GM12878 (cell line): ENCODE measurements around the gene TOB2. TPM values are rescaled to one million over a fixed set of nuclear protein-coding genes. Genes with fewer than 3 reads are reported as not detected.

ENCODE experiments used
- ATAC-seq: fragments of 200-7000 bp; cut with Tn5 transposase; 3 replicates; pipeline ENCODE4 v1.9.1; 2020; ENCODE audit warnings: mild to moderate bottlenecking, moderate library complexity
- BruUV-seq: library from RNA; stranded (reverse); fragments of 400-500 nt; replicated peaks from 2 replicates; lab custom pipeline; 2021; lab: Mats Ljungman, UMichigan
- CTCF ChIA-PET: fragments of 300-600 bp; sonication (Branson Sonifier 250); formaldehyde crosslinking; extraction: SDS; loops from one replicate; lab custom pipeline; 2021; ENCODE audit warnings: inconsistent platforms; lab: Yijun Ruan, JAX
- POLR2A ChIA-PET: fragments of 350-600 bp; formaldehyde crosslinking; extraction: SDS; loops from one replicate; lab custom pipeline; 2021; ENCODE audit warnings: inconsistent platforms; lab: Charles Lee
- RAD21 ChIA-PET: fragments of 300-600 bp; sonication (Branson Sonifier 250); formaldehyde crosslinking; loops from one replicate; lab custom pipeline; 2023; ENCODE audit warnings: antibody characterized with exemption; ENCODE audit not compliant: unreplicated experiment; lab: Charles Lee
- SMC1A ChIA-PET: fragments of 300-600 bp; sonication (Branson Sonifier 250); formaldehyde crosslinking; loops from one replicate; lab custom pipeline; 2023; ENCODE audit not compliant: unreplicated experiment, uncharacterized antibody; lab: Charles Lee
- DNase-seq: peaks from one replicate; pipeline ENCODE4 v3.0.0-alpha.2; 2011; ENCODE audit warnings: low read depth, low spot score
- FAIRE-seq: peaks from 3 replicates; lab custom pipeline; 2011; peaks lifted over from hg19 to GRCh38; lab: Jason Lieb, UNC
- H2AFZ ChIP-seq: 2 replicates; pipeline ENCODE4 v1.6.0; 2011; ENCODE audit warnings: low read depth, low read length, control low read depth; ENCODE audit not compliant: control insufficient read depth
- H3K27ac ChIP-seq: 2 replicates; pipeline ENCODE4 v1.5.1; 2011; ENCODE audit warnings: control low read depth; ENCODE audit not compliant: control insufficient read depth, insufficient read depth
- H3K27me3 ChIP-seq, 2 experiments: replicated peaks in 1 of 2; 2 replicates each; pipeline versions ENCODE4 v1.6.0 to v1.6.1; 2011; ENCODE audit warnings: low read length in 1 of 2; ENCODE audit not compliant: control insufficient read depth in 2 of 2, insufficient read depth in 2 of 2
- H3K36me3 ChIP-seq, 2 experiments: 2 replicates each; pipeline ENCODE4 v1.5.1; 2011; ENCODE audit warnings: low read length in 1 of 2; ENCODE audit not compliant: control insufficient read depth in 2 of 2, insufficient read depth in 2 of 2
- H3K4me1 ChIP-seq: 2 replicates; pipeline ENCODE4 v1.6.1; 2011; ENCODE audit warnings: mild to moderate bottlenecking, low read length, moderate library complexity, mixed read lengths; ENCODE audit not compliant: control insufficient read depth, insufficient read depth
- H3K4me2 ChIP-seq: 2 replicates; pipeline ENCODE4 v1.6.0; 2011; ENCODE audit warnings: control low read depth; ENCODE audit not compliant: control insufficient read depth, insufficient read depth
- H3K4me3 ChIP-seq: fragments of 200-600 bp; sonication (generic); 2 replicates; pipeline ENCODE4 v1.5.1; 2016
- H3K79me2 ChIP-seq: 2 replicates; pipeline ENCODE4 v1.6.0; 2011; ENCODE audit warnings: low read length; ENCODE audit not compliant: control insufficient read depth, insufficient read depth
- H3K9ac ChIP-seq: 2 replicates; pipeline ENCODE4 v1.8.0; 2011; ENCODE audit warnings: low read length, control low read depth, mixed read lengths; ENCODE audit not compliant: control insufficient read depth, insufficient read depth
- H3K9me3 ChIP-seq: replicated peaks from 3 replicates; pipeline ENCODE4 v1.5.1; 2011; ENCODE audit warnings: mild to moderate bottlenecking, low read length; ENCODE audit not compliant: control insufficient read depth, insufficient read depth
- H4K20me1 ChIP-seq: 2 replicates; pipeline ENCODE4 v1.6.0; 2011; ENCODE audit not compliant: control insufficient read depth, insufficient read depth
- BMI1 ChIP-seq: fragments of 450-650 bp; IDR thresholded peaks from 2 replicates; pipeline ENCODE4 v1.6.1; 2016; ENCODE audit warnings: mild to moderate bottlenecking, moderate library complexity, borderline replicate concordance
- CHD4 ChIP-seq: fragments of 200-600 bp; sonication (generic); IDR thresholded peaks from 2 replicates; pipeline ENCODE4 v1.6.1; 2016; ENCODE audit warnings: mild to moderate bottlenecking
- FOXK2 ChIP-seq: fragments of 450-650 bp; IDR thresholded peaks from 2 replicates; pipeline ENCODE4 v1.6.1; 2017; ENCODE audit warnings: mild to moderate bottlenecking, moderate library complexity
- HDGF ChIP-seq: fragments of 450-650 bp; IDR thresholded peaks from 2 replicates; pipeline ENCODE4 v1.6.1; 2016; ENCODE audit warnings: antibody characterized with exemption
- IRF4 ChIP-seq: IDR thresholded peaks from 2 replicates; pipeline ENCODE4 v1.6.1; 2011; ENCODE audit warnings: low read depth, low read length
- JUND ChIP-seq: IDR thresholded peaks from 2 replicates; pipeline ENCODE4 v1.6.1; 2012; ENCODE audit warnings: low read depth, mild to moderate bottlenecking, low read length, improper control_type of control experiment, moderate library complexity
- NFXL1 ChIP-seq: fragments of 450-650 bp; IDR thresholded peaks from 2 replicates; pipeline ENCODE4 v1.6.1; 2017; ENCODE audit warnings: antibody characterized with exemption, mild to moderate bottlenecking, borderline replicate concordance
- NR2C2 ChIP-seq: IDR thresholded peaks from 2 replicates; pipeline ENCODE4 v1.6.1; 2011; ENCODE audit warnings: borderline replicate concordance, low read depth; ENCODE audit not compliant: control insufficient read depth, insufficient read length
- WGBS: methylation state at CpG from one replicate; pipeline ENCODE4 v1.1.6; 2016; ENCODE audit warnings: low lambda C conversion rate; ENCODE audit not compliant: insufficient replicate concordance, insufficient coverage; ENCODE audit errors: missing lambda C conversion rate; 5-methylcytosine and 5-hydroxymethylcytosine counted together
- in situ Hi-C: fragments of 300-500 bp; cut with MboI; formaldehyde crosslinking; loops from 9 replicates; pipeline ENCODE4 v1.14.3; 2018; ENCODE audit warnings: mixed read lengths
- intact Hi-C: fragments of 100-400 bp; cut with micrococcal nuclease; formaldehyde crosslinking; loops from one replicate; pipeline ENCODE4 v1.14.2; 2022; ENCODE audit not compliant: unreplicated experiment
- polyA plus RNA-seq, 11 experiments: library from polyadenylated mRNA; depleted of rRNA in 4 of 11; unstranded in 6 of 11; stranded (reverse) in 5 of 11; fragments of >200 nt; fragmentation: Nextera tagmentation in 4 of 11; fragmentation: Illumina TruSeq in 1 of 11; extraction: Ambion mirVana in 4 of 11; extraction: Trizol in 1 of 11; gene quantifications; 1 replicate in 1 of 11; 2 replicates in 10 of 11; pipeline versions ENCODE4 v1.2.1 to v1.2.3, GENCODE V29; 2011 to 2016; ENCODE audit warnings: inconsistent platforms in 2 of 11, missing spikeins in 2 of 11, low read depth in 1 of 11
- total RNA-seq, 4 experiments: library from RNA; depleted of rRNA in 3 of 4; stranded (reverse); fragments of >200 nt in 3 of 4; fragmentation: Illumina TruSeq in 1 of 4; extraction: Trizol in 1 of 4; gene quantifications; 2 replicates each; pipeline versions ENCODE4 v1.2.1 to v1.2.3, GENCODE V29; 2013 to 2021
- TF ChIP-seq, protein P1 (sequence below): IDR thresholded peaks from 2 replicates; pipeline ENCODE4 v1.6.1; 2011; ENCODE audit warnings: borderline replicate concordance, low read depth, mild to moderate bottlenecking, moderate library complexity, low read length; ENCODE audit not compliant: insufficient read depth, poor library complexity, severe bottlenecking
- TF ChIP-seq, protein P2 (sequence below): fragments of 450-650 bp; IDR thresholded peaks from 2 replicates; pipeline ENCODE4 v1.6.1; 2017; ENCODE audit warnings: antibody characterized with exemption, mild to moderate bottlenecking, moderate library complexity
- TF ChIP-seq, protein P3 (sequence below): fragments of 450-650 bp; formaldehyde crosslinking; IDR thresholded peaks from 2 replicates; pipeline ENCODE4 v1.4.0; 2022; ENCODE audit warnings: mild to moderate bottlenecking, moderate library complexity

The TOB2 gene
- total and polyA plus RNA-seq, 10 of the 15 experiments (the other 5 are each of a cell fraction or from before 2014, with no cell fraction given) = 4.5 to 32.0 (median 15.1) TPM

DNA sequence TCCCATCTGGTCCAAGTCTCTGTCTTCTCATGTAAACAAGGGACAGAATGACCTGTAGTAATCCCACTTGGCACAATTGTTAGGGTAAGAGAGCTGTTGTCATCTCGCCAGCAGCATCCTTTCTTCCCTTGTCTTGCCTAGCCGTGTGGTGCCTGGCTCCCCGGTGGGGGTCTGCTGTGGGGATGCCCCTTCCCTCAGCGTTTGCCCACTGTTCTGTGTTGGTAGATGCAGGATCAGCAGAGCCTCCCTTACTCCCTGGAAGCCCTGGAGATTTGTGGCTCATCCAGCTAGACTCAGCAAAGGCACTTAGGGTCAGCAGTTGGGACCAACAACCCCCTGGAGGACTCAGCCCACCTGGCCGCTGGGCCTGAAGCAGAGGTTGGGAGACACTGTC lies 35.3 kb upstream of the TOB2 start:
- Histone ChIP-seq H3K27ac (peak overlapping the region; percentile 23; the same call in 1 of the 2 replicates), H3K9ac (no peak overlapping the region; the same call in 1 of the 2 replicates), H3K4me2 (peak overlapping the region; percentile 26; the same call in 1 of the 2 replicates), H3K4me3 (no peak overlapping the region), H2AFZ (no peak overlapping the region), H3K27me3 (no peaks in the 10 kb centered on the region), H3K4me1 (peaks cover 53% of the 10 kb centered on the region), H3K36me3 (peaks cover 0 to 6% of the 10 kb centered on the region in 2 experiments; a peak in 2 of 4 replicates), H3K9me3 (no peaks in the 10 kb centered on the region), H4K20me1 (no peaks in the 10 kb centered on the region), H3K79me2 (peaks cover 79% of the 10 kb centered on the region)
- BruUV-seq = no TSS peak
- TF ChIP-seq, protein P1, sequence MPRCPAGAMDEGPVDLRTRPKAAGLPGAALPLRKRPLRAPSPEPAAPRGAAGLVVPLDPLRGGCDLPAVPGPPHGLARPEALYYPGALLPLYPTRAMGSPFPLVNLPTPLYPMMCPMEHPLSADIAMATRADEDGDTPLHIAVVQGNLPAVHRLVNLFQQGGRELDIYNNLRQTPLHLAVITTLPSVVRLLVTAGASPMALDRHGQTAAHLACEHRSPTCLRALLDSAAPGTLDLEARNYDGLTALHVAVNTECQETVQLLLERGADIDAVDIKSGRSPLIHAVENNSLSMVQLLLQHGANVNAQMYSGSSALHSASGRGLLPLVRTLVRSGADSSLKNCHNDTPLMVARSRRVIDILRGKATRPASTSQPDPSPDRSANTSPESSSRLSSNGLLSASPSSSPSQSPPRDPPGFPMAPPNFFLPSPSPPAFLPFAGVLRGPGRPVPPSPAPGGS = no peak
- TF ChIP-seq IRF4 (no peak), CHD4 (no peak), NFXL1 (no peak), HDGF (no peak), FOXK2 (no peak), BMI1 (no peak), JUND (no peak), NR2C2 (no peak)
- TF ChIP-seq, protein P2, sequence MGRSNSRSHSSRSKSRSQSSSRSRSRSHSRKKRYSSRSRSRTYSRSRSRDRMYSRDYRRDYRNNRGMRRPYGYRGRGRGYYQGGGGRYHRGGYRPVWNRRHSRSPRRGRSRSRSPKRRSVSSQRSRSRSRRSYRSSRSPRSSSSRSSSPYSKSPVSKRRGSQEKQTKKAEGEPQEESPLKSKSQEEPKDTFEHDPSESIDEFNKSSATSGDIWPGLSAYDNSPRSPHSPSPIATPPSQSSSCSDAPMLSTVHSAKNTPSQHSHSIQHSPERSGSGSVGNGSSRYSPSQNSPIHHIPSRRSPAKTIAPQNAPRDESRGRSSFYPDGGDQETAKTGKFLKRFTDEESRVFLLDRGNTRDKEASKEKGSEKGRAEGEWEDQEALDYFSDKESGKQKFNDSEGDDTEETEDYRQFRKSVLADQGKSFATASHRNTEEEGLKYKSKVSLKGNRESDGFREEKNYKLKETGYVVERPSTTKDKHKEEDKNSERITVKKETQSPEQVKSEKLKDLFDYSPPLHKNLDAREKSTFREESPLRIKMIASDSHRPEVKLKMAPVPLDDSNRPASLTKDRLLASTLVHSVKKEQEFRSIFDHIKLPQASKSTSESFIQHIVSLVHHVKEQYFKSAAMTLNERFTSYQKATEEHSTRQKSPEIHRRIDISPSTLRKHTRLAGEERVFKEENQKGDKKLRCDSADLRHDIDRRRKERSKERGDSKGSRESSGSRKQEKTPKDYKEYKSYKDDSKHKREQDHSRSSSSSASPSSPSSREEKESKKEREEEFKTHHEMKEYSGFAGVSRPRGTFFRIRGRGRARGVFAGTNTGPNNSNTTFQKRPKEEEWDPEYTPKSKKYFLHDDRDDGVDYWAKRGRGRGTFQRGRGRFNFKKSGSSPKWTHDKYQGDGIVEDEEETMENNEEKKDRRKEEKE = no peak
- TF ChIP-seq, protein P3, sequence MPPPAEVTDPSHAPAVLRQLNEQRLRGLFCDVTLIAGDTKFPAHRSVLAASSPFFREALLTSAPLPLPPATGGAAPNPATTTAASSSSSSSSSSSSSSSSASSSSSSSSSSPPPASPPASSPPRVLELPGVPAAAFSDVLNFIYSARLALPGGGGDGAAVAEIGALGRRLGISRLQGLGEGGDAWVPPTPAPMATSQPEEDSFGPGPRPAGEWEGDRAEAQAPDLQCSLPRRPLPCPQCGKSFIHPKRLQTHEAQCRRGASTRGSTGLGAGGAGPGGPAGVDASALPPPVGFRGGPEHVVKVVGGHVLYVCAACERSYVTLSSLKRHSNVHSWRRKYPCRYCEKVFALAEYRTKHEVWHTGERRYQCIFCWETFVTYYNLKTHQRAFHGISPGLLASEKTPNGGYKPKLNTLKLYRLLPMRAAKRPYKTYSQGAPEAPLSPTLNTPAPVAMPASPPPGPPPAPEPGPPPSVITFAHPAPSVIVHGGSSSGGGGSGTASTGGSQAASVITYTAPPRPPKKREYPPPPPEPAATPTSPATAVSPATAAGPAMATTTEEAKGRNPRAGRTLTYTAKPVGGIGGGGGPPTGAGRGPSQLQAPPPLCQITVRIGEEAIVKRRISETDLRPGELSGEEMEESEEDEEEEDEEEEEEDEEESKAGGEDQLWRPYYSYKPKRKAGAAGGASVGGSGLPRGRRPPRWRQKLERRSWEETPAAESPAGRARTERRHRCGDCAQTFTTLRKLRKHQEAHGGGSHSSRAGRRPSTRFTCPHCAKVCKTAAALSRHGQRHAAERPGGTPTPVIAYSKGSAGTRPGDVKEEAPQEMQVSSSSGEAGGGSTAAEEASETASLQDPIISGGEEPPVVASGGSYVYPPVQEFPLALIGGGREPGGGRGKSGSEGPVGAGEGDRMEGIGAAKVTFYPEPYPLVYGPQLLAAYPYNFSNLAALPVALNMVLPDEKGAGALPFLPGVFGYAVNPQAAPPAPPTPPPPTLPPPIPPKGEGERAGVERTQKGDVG (CRISPR knock-in tag) = no peak
- RAD21 ChIA-PET = interaction anchor here (0.7 to 2.6 kb wide), 5 partner anchors 11 to 78 kb away, joined by 3 to 13 read pairs (median 4); partner anchors contain the start of genes ACO2 and PHF5A
- no peak for FAIRE-seq
- WGBS = 8% methylated on average over 5 of the region's 5 CpGs
- SMC1A ChIA-PET = interaction anchor here (1.0 to 6.5 kb wide), 5 partner anchors 10 to 72 kb away, joined by 3 to 59 read pairs (median 4); partner anchors contain the start of genes ACO2 and PHF5A
- intact Hi-C loops = no loop called here
- ATAC-seq = no peak
- CTCF ChIA-PET = interaction anchor here (0.6 to 1.9 kb wide), 5 partner anchors 10 to 81 kb away, joined by 3 to 6 read pairs (median 5); no protein-coding TSS in a partner anchor
- POLR2A ChIA-PET = interaction anchor here (1.9 to 9.0 kb wide), 3 partner anchors 11 to 34 kb away, joined by 5 to 122 read pairs (median 10); partner anchors contain the start of genes ACO2, PHF5A and TOB2
- no peak for DNase-seq
- in situ Hi-C loops = no loop called here
